ENCODE results near the gene KCNK3. TPM values are rescaled to one million over a fixed set of nuclear protein-coding genes. Genes with fewer than 3 reads are reported as not detected.

KCNK3 gene
- total RNA-seq, 4 donors from 2014 or later, result 2.1 to 13.0 (median 7.9) TPM

GRCh38 chr2:26672112-26672817 is 20.3 kb upstream of the KCNK3 start:
- Histone ChIP-seq H3K27ac (replicated peaks in 1 of 4) (no peak overlapping the region), H3K27me3 (peaks cover 0 to 6% (median 0%) of the 10 kb centered on the region in 4 donors), H3K4me1 (no peaks in the 10 kb centered on the region), H3K4me3 (no peak overlapping the region), H3K9me3 (peaks cover 0 to under 1% (median 0%) of the 10 kb centered on the region in 4 donors), H3K36me3 (no peaks in the 10 kb centered on the region)
- TF ChIP-seq CTCF (IDR thresholded peaks at IDR 0.05) (no peak), EP300 (IDR thresholded peaks at IDR 0.05) (no peak), POLR2A (IDR thresholded peaks at IDR 0.05; ENCODE audit: low read depth) (no peak), POLR2AphosphoS5 (IDR thresholded peaks at IDR 0.05) (no peak)
- no peak for DNase-seq (ENCODE audit: extremely low spot score)
- WGBS, result 84% methylated on average over 11 of the region's 11 CpGs
- intact Hi-C loops (cut with DNase I), result no loop called here

- H3K36me3 ChIP-seq, result no peaks in the 10 kb centered on the region
- peaks cover 0 to 6% (median 0%) of the 10 kb centered on the region in 4 donors for H3K27me3 ChIP-seq
- no peaks in the 10 kb centered on the region for H3K4me1 ChIP-seq
- no peak overlapping the region for H3K4me3 ChIP-seq
- peaks cover 0 to 5% (median 0%) of the 10 kb centered on the region in 4 donors for H3K9me3 ChIP-seq
- DNase-seq (ENCODE audit: extremely low spot score), result no peak
- TF ChIP-seq POLR2AphosphoS5 (IDR thresholded peaks at IDR 0.05), result no peak
- TF ChIP-seq POLR2A (IDR thresholded peaks at IDR 0.05; ENCODE audit: low read depth), result no peak
- no peak for TF ChIP-seq EP300 (IDR thresholded peaks at IDR 0.05)
- no peak for TF ChIP-seq CTCF (IDR thresholded peaks at IDR 0.05)
- intact Hi-C loops (cut with DNase I), result no loop called here
- WGBS, result 88% methylated on average over 9 of the region's 9 CpGs
- H3K27ac ChIP-seq (replicated peaks in 1 of 4), result no peak overlapping the region
These were observed 19.6 kb upstream of the KCNK3 start for GRCh38 chr2:26672818-26673393.

GRCh38 chr2:26674002-26674751 is 18.3 kb upstream of the KCNK3 start:
- DNase-seq (ENCODE audit: extremely low spot score), result no peak
- peaks cover 0 to 6% (median 0%) of the 10 kb centered on the region in 4 donors for H3K27me3 ChIP-seq
- whole genome bisulfite sequencing, result 95% methylated on average over 9 of the region's 14 CpGs
- H3K27ac ChIP-seq (replicated peaks in 1 of 4), result no peak overlapping the region
- TF ChIP-seq CTCF (IDR thresholded peaks at IDR 0.05) (no peak), POLR2AphosphoS5 (IDR thresholded peaks at IDR 0.05) (no peak), POLR2A (IDR thresholded peaks at IDR 0.05; ENCODE audit: low read depth) (no peak), EP300 (IDR thresholded peaks at IDR 0.05) (no peak)
- H3K36me3 ChIP-seq, result no peaks in the 10 kb centered on the region
- H3K4me3 ChIP-seq, result no peak overlapping the region
- H3K4me1 ChIP-seq, result no peaks in the 10 kb centered on the region
- intact Hi-C loops (cut with DNase I), result no loop called here
- H3K9me3 ChIP-seq, result peaks cover 0 to 5% (median 0%) of the 10 kb centered on the region in 4 donors

GRCh38 chr2:26674771-26675170 is 17.8 kb upstream of the KCNK3 start:
- H3K9me3 ChIP-seq, result peaks cover 0 to 5% (median 0%) of the 10 kb centered on the region in 4 donors
- intact Hi-C loops (cut with DNase I), result no loop called here
- WGBS, result 73% methylated on average over 11 of the region's 13 CpGs

More at GRCh38 chr2:26674771-26675170, 17.8 kb upstream of the KCNK3 start:
- H3K27me3 ChIP-seq, result peaks cover 0 to 6% (median 0%) of the 10 kb centered on the region in 4 donors
- no peak overlapping the region for H3K4me3 ChIP-seq
- no peak for DNase-seq (ENCODE audit: extremely low spot score)
- TF ChIP-seq CTCF (IDR thresholded peaks at IDR 0.05), result no peak
- no peak for TF ChIP-seq POLR2AphosphoS5 (IDR thresholded peaks at IDR 0.05)
- TF ChIP-seq POLR2A (IDR thresholded peaks at IDR 0.05; ENCODE audit: low read depth), result no peak
- no peak for TF ChIP-seq EP300 (IDR thresholded peaks at IDR 0.05)
- no peaks in the 10 kb centered on the region for H3K4me1 ChIP-seq
- no peak overlapping the region for H3K27ac ChIP-seq (replicated peaks in 1 of 4)
- no peaks in the 10 kb centered on the region for H3K36me3 ChIP-seq
